ENCODE results near the gene RBM39.

DNA sequence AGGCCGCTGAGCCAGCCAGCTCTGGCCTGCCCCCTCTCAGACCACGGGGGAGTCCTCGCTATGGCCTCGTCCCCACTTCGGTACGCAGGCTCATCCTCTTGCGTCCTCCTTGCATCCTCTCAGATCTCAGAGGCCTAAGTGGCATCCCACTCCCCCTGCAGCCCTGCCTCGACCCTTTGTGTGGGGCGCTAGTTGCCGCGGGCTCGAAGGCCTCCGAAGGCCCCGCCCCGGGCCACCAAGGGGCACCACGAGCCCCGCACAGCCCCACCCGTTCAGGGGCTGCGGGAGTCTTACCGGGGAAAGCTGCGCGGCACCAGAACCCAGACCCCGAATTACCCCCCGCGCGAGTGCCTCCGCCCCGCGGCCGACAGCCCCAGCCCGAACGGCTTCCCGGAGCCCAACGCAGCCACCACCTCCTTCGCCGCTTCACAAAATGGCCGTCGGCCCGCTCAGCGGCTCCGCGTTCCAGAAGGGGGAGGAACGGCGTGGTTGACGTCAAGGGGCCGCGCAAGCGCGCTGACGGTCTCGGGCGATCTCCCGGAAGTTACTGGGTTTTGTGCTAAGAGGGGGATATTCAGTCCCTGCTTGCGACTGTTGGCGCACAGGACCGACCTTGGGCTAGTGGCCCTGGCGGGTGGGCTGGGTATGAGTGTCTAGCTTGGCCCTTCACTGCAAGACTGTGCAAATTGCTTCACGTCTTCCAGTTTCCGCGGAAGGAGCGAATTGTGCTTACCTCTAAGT is 77.4 kb downstream of the RBM39 start, which contains the start of the genes CPNE1 and RBM12:
- TF ChIP-seq POLR2AphosphoS5 (IDR thresholded peaks at IDR 0.05; ENCODE audit: insufficient read depth in 1 of 2, low read depth in 1 of 2) (peak; percentile 96 to 100), POLR2A (IDR thresholded peaks at IDR 0.05) (peak in 1 of 2 donors; percentile 95)
- TF ChIP-seq, protein P1, sequence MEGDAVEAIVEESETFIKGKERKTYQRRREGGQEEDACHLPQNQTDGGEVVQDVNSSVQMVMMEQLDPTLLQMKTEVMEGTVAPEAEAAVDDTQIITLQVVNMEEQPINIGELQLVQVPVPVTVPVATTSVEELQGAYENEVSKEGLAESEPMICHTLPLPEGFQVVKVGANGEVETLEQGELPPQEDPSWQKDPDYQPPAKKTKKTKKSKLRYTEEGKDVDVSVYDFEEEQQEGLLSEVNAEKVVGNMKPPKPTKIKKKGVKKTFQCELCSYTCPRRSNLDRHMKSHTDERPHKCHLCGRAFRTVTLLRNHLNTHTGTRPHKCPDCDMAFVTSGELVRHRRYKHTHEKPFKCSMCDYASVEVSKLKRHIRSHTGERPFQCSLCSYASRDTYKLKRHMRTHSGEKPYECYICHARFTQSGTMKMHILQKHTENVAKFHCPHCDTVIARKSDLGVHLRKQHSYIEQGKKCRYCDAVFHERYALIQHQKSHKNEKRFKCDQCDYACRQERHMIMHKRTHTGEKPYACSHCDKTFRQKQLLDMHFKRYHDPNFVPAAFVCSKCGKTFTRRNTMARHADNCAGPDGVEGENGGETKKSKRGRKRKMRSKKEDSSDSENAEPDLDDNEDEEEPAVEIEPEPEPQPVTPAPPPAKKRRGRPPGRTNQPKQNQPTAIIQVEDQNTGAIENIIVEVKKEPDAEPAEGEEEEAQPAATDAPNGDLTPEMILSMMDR (IDR thresholded peaks at IDR 0.05), result no peak
